Measurements from ENCODE around the gene GRK1.

GRCh38 chr13:113723410-113724015 is 56.5 kb downstream of the GRK1 start:
- TF ChIP-seq CTCF (IDR thresholded peaks at IDR 0.05; ENCODE audit: insufficient read depth, low read length, poor library complexity, severe bottlenecking): no peak
- TF ChIP-seq EZH2phosphoT487 (conservative IDR thresholded peaks at IDR 0.05; ENCODE audit: low read length): no peak

Data from SU-DHL-6 (cell line).